Sigmoid colon (tissue), 7 donors: Measurements from ENCODE around the gene LRRTM4. TPM values are rescaled to one million over a fixed set of nuclear protein-coding genes. Genes with fewer than 3 reads are reported as not detected.

Experiments
- DNase-seq: peaks from one replicate; pipeline ENCODE4 v3.0.0-alpha.2; 2019
- H3K27ac ChIP-seq, 4 donors: fragments of 200-600 bp; sonication (generic); one replicate each; pipeline ENCODE4 v1.5.1; 2016 to 2019; ENCODE audit warnings: mild to moderate bottlenecking in 1 of 4
- H3K27me3 ChIP-seq, 3 donors: fragments of 200-600 bp; sonication (generic); one replicate each; pipeline ENCODE4 v1.5.1; 2019; ENCODE audit warnings: mild to moderate bottlenecking in 1 of 3
- H3K36me3 ChIP-seq, 4 donors: fragments of 200-600 bp; sonication (generic); one replicate each; pipeline ENCODE4 v1.5.1; 2016 to 2019
- H3K4me1 ChIP-seq, 4 donors: fragments of 200-600 bp; sonication (generic); one replicate each; pipeline ENCODE4 v1.5.1; 2017 to 2019
- H3K4me3 ChIP-seq, 4 donors: fragments of 200-600 bp; sonication (generic); one replicate each; pipeline ENCODE4 v1.5.1; 2017 to 2019; ENCODE audit warnings: mild to moderate bottlenecking in 2 of 4, moderate library complexity in 1 of 4
- H3K9me3 ChIP-seq, 4 donors: fragments of 200-600 bp in 3 of 4; sonication (generic) in 3 of 4; one replicate each; pipeline versions ENCODE4 v1.5.1 to v1.6.1; 2013 to 2019
- CTCF ChIP-seq, 4 experiments: fragments of 450-650 bp in 3 of 4; fragments of 200-600 bp in 1 of 4; IDR thresholded peaks; one replicate each; pipeline ENCODE4 v1.5.1; 2016 to 2019; ENCODE audit warnings: antibody characterized with exemption in 4 of 4, mild to moderate bottlenecking in 3 of 4, moderate library complexity in 2 of 4
- EP300 ChIP-seq, 4 donors: sonication (generic); formaldehyde crosslinking; IDR thresholded peaks; one replicate each; pipeline ENCODE4 v1.6.1; 2017; ENCODE audit warnings: antibody characterized with exemption in 4 of 4
- POLR2A ChIP-seq, 2 donors: fragments of 450-650 bp; IDR thresholded peaks; one replicate each; pipeline ENCODE4 v1.6.1; 2016; ENCODE audit warnings: antibody characterized with exemption in 2 of 2, mild to moderate bottlenecking in 2 of 2, moderate library complexity in 2 of 2
- POLR2AphosphoS5 ChIP-seq, 4 donors: sonication (generic); formaldehyde crosslinking; IDR thresholded peaks; one replicate each; pipeline ENCODE4 v1.6.1; 2017; ENCODE audit warnings: antibody characterized with exemption in 4 of 4
- WGBS, 2 donors: extraction: QIAGEN DNeasy Blood & Tissue Kit; methylation state at CpG; one replicate each; pipeline ENCODE4 v1.1.7; 2013; 5-methylcytosine and 5-hydroxymethylcytosine counted together
- intact Hi-C: fragments of 100-400 bp; cut with DNase I; formaldehyde crosslinking; loops from one replicate; pipeline ENCODE4 v1.15.1; 2023
- polyA plus RNA-seq, 3 donors: library from polyadenylated mRNA; stranded (reverse); fragments of 200-250 nt; gene quantifications; one replicate each; pipeline ENCODE4 v1.2.3, GENCODE V29; 2013
- total RNA-seq, 4 donors: library from RNA; depleted of rRNA; stranded (reverse); fragments of >200 nt; gene quantifications; one replicate each; pipeline ENCODE4 v1.1.0, GENCODE V29; 2016
- donor health status: healthy with polysubstance abuse.
- donor health status: Bipolar disorder and iron deficiency.
- donor health status: healthy.

Gene LRRTM4
- total RNA-seq, result 1 to 10 TPM in 1 of 4 donors, under 1 TPM in 3; 0.49 to 1.1 (median 0.68) TPM
- polyA plus RNA-seq, result under 1 TPM in 1 of 3 donors, not detected in 2; 0.17 TPM

- Histone ChIP-seq H3K36me3 (no peaks in the 10 kb centered on the region), H3K9me3 (no peaks in the 10 kb centered on the region), H3K4me3 (peak within 1 kb of the TSS in 3 of 4 donors; percentile 2 to 13 (median 6)), H3K27me3 (no peaks in the 10 kb centered on the region), H3K4me1 (peaks cover 0 to 4% (median 0%) of the 10 kb centered on the region in 4 donors), H3K27ac (no peak within 1 kb of the TSS)
- WGBS, 2 donors, result 13 to 18% methylated on average over 4 of the region's 4 CpGs
- intact Hi-C loops, result no loop called here
- TF ChIP-seq EP300 (IDR thresholded peaks at IDR 0.05), result no peak
- TF ChIP-seq POLR2AphosphoS5 (IDR thresholded peaks at IDR 0.05), result no peak
- TF ChIP-seq POLR2A (IDR thresholded peaks at IDR 0.05), result no peak
- no peak for TF ChIP-seq CTCF (IDR thresholded peaks at IDR 0.05)
- no peak for DNase-seq
These were observed at the start of gene LRRTM4 for GRCh38 chr2:77521931-77522470. LRRTM4 (minus strand) TSS chr2:77522376.

- intact Hi-C loops, result no loop called here
- H3K4me1 ChIP-seq, result peaks cover 0 to 8% (median 0%) of the 10 kb centered on the region in 4 donors
- no peak overlapping the region for H3K4me3 ChIP-seq
- no peaks in the 10 kb centered on the region for H3K36me3 ChIP-seq
- no peak overlapping the region for H3K27ac ChIP-seq
- TF ChIP-seq POLR2A (IDR thresholded peaks at IDR 0.05), result no peak
- no peak for TF ChIP-seq EP300 (IDR thresholded peaks at IDR 0.05)
- no peak for TF ChIP-seq POLR2AphosphoS5 (IDR thresholded peaks at IDR 0.05)
- TF ChIP-seq CTCF (IDR thresholded peaks at IDR 0.05), result no peak
- H3K9me3 ChIP-seq, result no peaks in the 10 kb centered on the region
- no peak for DNase-seq
- 56 to 74% methylated on average over 2 of the region's 2 CpGs for WGBS, 2 donors
- no peaks in the 10 kb centered on the region for H3K27me3 ChIP-seq
These were observed 49.4 kb upstream of the LRRTM4 start for GRCh38 chr2:77571545-77571944.

GRCh38 chr2:77567723-77568122 is 45.5 kb upstream of the LRRTM4 start:
- Histone ChIP-seq H3K9me3 (no peaks in the 10 kb centered on the region), H3K27ac (no peak overlapping the region), H3K36me3 (no peaks in the 10 kb centered on the region), H3K4me1 (peaks cover 0 to 8% (median 0%) of the 10 kb centered on the region in 4 donors), H3K27me3 (no peaks in the 10 kb centered on the region), H3K4me3 (no peak overlapping the region)
- 11 to 36% methylated on average over 2 of the region's 2 CpGs for WGBS, 2 donors
- TF ChIP-seq POLR2AphosphoS5 (IDR thresholded peaks at IDR 0.05), result no peak
- TF ChIP-seq EP300 (IDR thresholded peaks at IDR 0.05), result no peak
- no peak for TF ChIP-seq POLR2A (IDR thresholded peaks at IDR 0.05)
- TF ChIP-seq CTCF (IDR thresholded peaks at IDR 0.05), result no peak
- DNase-seq, result no peak
- intact Hi-C loops, result no loop called here

- Histone ChIP-seq H3K36me3 (no peaks in the 10 kb centered on the region), H3K9me3 (no peaks in the 10 kb centered on the region), H3K27me3 (no peaks in the 10 kb centered on the region), H3K4me1 (peaks cover 0 to 8% (median 0%) of the 10 kb centered on the region in 4 donors), H3K27ac (no peak overlapping the region), H3K4me3 (no peak overlapping the region)
- 40 to 73% methylated on average over 3 of the region's 3 CpGs for WGBS, 2 donors
- DNase-seq, result no peak
- intact Hi-C loops, result no loop called here
- TF ChIP-seq CTCF (IDR thresholded peaks at IDR 0.05) (no peak), EP300 (IDR thresholded peaks at IDR 0.05) (no peak), POLR2AphosphoS5 (IDR thresholded peaks at IDR 0.05) (no peak), POLR2A (IDR thresholded peaks at IDR 0.05) (no peak)
These were observed 44.4 kb upstream of the LRRTM4 start for GRCh38 chr2:77566582-77566981.

GRCh38 chr2:77566131-77566530 is 44.0 kb upstream of the LRRTM4 start:
- no peak for DNase-seq
- TF ChIP-seq EP300 (IDR thresholded peaks at IDR 0.05) (no peak), CTCF (IDR thresholded peaks at IDR 0.05) (no peak), POLR2A (IDR thresholded peaks at IDR 0.05) (no peak), POLR2AphosphoS5 (IDR thresholded peaks at IDR 0.05) (no peak)
- no peaks in the 10 kb centered on the region for H3K9me3 ChIP-seq
- WGBS, 2 donors, result 7 to 47% methylated on average over 1 of the region's 1 CpG
- intact Hi-C loops, result no loop called here
- peaks cover 0 to 8% (median 0%) of the 10 kb centered on the region in 4 donors for H3K4me1 ChIP-seq
- no peaks in the 10 kb centered on the region for H3K27me3 ChIP-seq
- H3K27ac ChIP-seq, result no peak overlapping the region
- H3K36me3 ChIP-seq, result no peaks in the 10 kb centered on the region
- no peak overlapping the region for H3K4me3 ChIP-seq
